Aorta (tissue), 5 donors: ENCODE measurements around the gene PRSS12. TPM values are rescaled to one million over a fixed set of nuclear protein-coding genes. Genes with fewer than 3 reads are reported as not detected.

Experiments used
- ATAC-seq: fragments of 200-7000 bp; cut with Tn5 transposase; one replicate; pipeline ENCODE4 v1.9.1; 2022; ENCODE audit warnings: moderate library complexity; ENCODE audit not compliant: low FRiP score
- DNase-seq, 2 donors: peaks; one replicate each; pipeline ENCODE4 v3.0.0-alpha.2; 2020
- H3K27ac ChIP-seq, 2 donors: one replicate each; pipeline ENCODE4 v1.5.1; 2013; ENCODE audit warnings: low read length in 2 of 2, mild to moderate bottlenecking in 2 of 2, moderate library complexity in 2 of 2, control low read depth in 1 of 2, inconsistent platforms in 1 of 2, low read depth in 1 of 2
- H3K27me3 ChIP-seq, 2 donors: one replicate each; pipeline ENCODE4 v1.6.1; 2013; ENCODE audit warnings: control low read depth in 1 of 2, low read length in 1 of 2, mild to moderate bottlenecking in 1 of 2, moderate library complexity in 1 of 2; ENCODE audit not compliant: insufficient read depth in 2 of 2, control insufficient read depth in 1 of 2
- H3K36me3 ChIP-seq, 2 donors: one replicate each; pipeline ENCODE4 v1.6.1; 2013; ENCODE audit warnings: control low read depth in 1 of 2, low read length in 1 of 2, mild to moderate bottlenecking in 1 of 2; ENCODE audit not compliant: insufficient read depth in 2 of 2, control insufficient read depth in 1 of 2
- H3K4me1 ChIP-seq, 2 donors: one replicate each; pipeline ENCODE4 v1.6.1; 2013; ENCODE audit warnings: low read length in 2 of 2, control low read depth in 1 of 2, mild to moderate bottlenecking in 1 of 2, moderate library complexity in 1 of 2; ENCODE audit not compliant: insufficient read depth in 2 of 2, control insufficient read depth in 1 of 2
- H3K4me3 ChIP-seq, 2 donors: one replicate each; pipeline ENCODE4 v1.5.1; 2013; ENCODE audit warnings: low read length in 2 of 2, control low read depth in 1 of 2, mild to moderate bottlenecking in 1 of 2
- H3K9me3 ChIP-seq: one replicate; pipeline ENCODE4 v1.6.1; 2013; ENCODE audit warnings: mild to moderate bottlenecking, low read length; ENCODE audit not compliant: control insufficient read depth
- WGBS, 2 donors: extraction: QIAGEN DNeasy Blood & Tissue Kit; methylation state at CpG; one replicate each; pipeline ENCODE4 v1.1.7; 2013; 5-methylcytosine and 5-hydroxymethylcytosine counted together
- intact Hi-C, 2 donors: fragments of 100-400 bp; cut with DNase I; formaldehyde crosslinking; loops; one replicate each; pipeline versions ENCODE4 v1.14.2 to v1.15.0; 2022
- polyA plus RNA-seq, 2 donors: library from polyadenylated mRNA; stranded (reverse); fragments of 200-250 nt; gene quantifications; one replicate each; pipeline ENCODE4 v1.2.3, GENCODE V29; 2013
- total RNA-seq, 2 donors: library from RNA; stranded (reverse); fragmentation: NEBNext Ultra II Directional; extraction: Animal tissue kit (Norgen Biotek cat#: 25700); gene quantifications; one replicate each; pipeline ENCODE4 v1.2.1, GENCODE V29; 2021
- donor health status: healthy with polysubstance abuse.
- donor health status: Bipolar disorder and iron deficiency.
- donor health status: DM: no; HTN: no; CAD: no.
- donor health status: DM: no; HTN: no; CAD: no.
- donor health status: DM: yes; HTN: yes; CAD: no.

The PRSS12 gene
- total and polyA plus RNA-seq, 4 donors: 0.18 to 0.50 TPM; not detected in 2

DNA sequence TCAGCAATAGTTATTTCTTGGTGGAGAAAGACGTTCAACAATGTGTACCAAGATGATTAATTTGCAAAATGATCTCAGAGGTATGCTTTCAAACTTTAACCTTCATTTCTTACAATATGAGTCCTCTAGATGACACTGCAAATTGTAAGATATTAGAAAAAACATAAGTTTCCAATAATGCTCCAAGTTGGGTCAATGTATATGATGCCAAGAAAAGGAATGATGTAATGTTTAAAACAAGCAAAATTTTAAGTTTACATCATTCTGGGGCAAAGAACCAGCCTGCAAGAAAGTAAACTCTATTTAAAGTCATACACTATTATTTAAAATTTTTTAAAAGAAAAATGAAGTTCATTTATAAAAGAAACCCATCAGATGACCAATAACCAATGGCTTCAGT is 56.1 kb downstream of the PRSS12 start:
- Histone ChIP-seq H3K4me1 (no peaks in the 10 kb centered on the region), H3K9me3 (no peaks in the 10 kb centered on the region), H3K27me3 (no peaks in the 10 kb centered on the region), H3K4me3 (no peak overlapping the region), H3K36me3 (no peaks in the 10 kb centered on the region), H3K27ac (no peak overlapping the region)
- WGBS, 2 donors: 10 to 29% methylated on average over 1 of the region's 1 CpG
- DNase-seq: no peak
- ATAC-seq: no peak
- intact Hi-C loops: no loop called here

DNA sequence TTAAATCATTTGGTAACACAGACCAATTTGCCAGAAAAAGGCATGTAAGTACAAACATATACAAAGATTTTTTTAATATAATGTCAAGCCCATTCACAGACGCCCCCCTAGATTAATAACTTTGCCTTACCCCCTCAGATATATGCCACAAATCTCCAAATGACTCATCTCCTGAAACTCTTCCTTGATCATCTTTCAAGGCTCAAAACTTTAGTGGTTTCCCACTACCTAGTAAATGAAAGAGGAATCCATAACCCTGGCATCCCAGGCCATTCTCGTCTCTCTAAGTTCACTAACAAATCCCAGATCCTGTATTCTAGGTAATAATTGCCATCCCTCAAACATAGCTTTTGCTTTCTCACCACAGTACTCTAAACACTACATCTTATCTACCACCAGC is 61.9 kb downstream of the PRSS12 start:
- WGBS, 2 donors: 79 to 80% methylated on average over 2 of the region's 2 CpGs
- no peak overlapping the region for H3K27ac ChIP-seq
- no peaks in the 10 kb centered on the region for H3K27me3 ChIP-seq
- ATAC-seq (no peak), DNase-seq (no peak)
- H3K4me3 ChIP-seq: no peak overlapping the region
- no peaks in the 10 kb centered on the region for H3K9me3 ChIP-seq
- no peaks in the 10 kb centered on the region for H3K4me1 ChIP-seq
- intact Hi-C loops: no loop called here
- H3K36me3 ChIP-seq: no peaks in the 10 kb centered on the region

DNA sequence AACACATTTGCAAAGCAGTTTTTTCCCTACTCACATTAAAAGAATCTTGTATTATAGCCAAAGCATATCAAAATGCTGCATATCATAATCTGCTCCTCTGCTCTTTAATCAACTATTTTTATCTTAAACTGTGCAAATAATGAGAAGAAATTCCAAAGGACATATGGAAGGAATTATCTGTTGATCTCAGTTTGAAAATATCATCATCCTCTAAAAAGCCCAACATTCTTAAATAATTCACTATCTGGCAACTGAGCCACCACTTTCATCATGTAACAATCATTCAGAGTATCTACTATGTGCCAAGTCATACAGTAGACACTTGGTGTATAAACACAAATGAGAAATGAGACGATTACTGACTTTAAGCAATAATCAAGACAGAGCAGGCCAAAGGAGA is 63.0 kb downstream of the PRSS12 start:
- Histone ChIP-seq H3K9me3 (no peaks in the 10 kb centered on the region), H3K36me3 (no peaks in the 10 kb centered on the region), H3K4me3 (no peak overlapping the region), H3K27me3 (no peaks in the 10 kb centered on the region), H3K27ac (no peak overlapping the region), H3K4me1 (no peaks in the 10 kb centered on the region)
- WGBS, 2 donors: 12 to 13% methylated on average over 1 of the region's 1 CpG
- intact Hi-C loops: loop anchor here in 1 of 2 donors (10.0 kb wide), 1 partner anchor 65 kb away; the partner anchor contains the start of gene PRSS12
- ATAC-seq: no peak
- no peak for DNase-seq

DNA sequence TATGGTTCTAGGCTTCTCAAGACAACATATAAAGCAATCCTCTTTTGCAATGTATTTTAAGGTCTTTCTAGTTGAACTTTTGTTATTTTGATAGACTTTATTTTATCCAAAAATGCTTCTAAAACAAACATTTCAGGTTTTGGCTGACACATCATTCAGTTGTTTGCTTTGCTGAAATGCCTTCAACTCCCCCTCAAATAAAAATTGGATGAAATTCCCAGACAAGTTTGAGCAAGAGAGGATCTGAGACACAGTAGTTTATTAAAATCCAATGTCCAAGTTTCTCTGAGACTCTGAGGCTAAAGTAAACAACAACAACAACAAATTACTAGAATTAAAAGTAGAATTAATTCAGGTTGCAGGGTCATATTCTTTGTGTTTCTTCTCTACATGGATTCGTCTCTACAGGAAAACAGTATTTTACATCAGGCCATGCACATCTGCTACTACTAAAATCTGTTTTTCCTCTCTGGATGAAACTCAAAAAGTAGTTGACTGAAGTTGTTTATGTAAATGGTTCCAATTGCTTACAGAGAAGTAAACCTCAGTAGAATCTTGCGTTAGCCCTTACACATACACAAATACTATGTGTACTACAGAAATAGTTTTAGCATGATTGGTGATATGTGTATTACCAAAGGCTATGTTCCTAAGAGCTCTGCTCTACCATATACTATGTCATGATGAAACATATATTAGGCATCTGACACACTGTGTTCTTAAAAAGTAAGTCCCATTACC is 64.9 kb downstream of the PRSS12 start:
- no peaks in the 10 kb centered on the region for H3K4me1 ChIP-seq
- no peaks in the 10 kb centered on the region for H3K36me3 ChIP-seq
- WGBS, 2 donors: 82 to 86% methylated on average over 2 of the region's 2 CpGs
- H3K9me3 ChIP-seq: no peaks in the 10 kb centered on the region
- no peak overlapping the region for H3K4me3 ChIP-seq
- no peak for DNase-seq
- H3K27ac ChIP-seq: no peak overlapping the region
- no peak for ATAC-seq
- H3K27me3 ChIP-seq: no peaks in the 10 kb centered on the region
- intact Hi-C loops: loop anchor here in 1 of 2 donors (10.0 kb wide), 1 partner anchor 67 kb away; the partner anchor contains the start of gene PRSS12

DNA sequence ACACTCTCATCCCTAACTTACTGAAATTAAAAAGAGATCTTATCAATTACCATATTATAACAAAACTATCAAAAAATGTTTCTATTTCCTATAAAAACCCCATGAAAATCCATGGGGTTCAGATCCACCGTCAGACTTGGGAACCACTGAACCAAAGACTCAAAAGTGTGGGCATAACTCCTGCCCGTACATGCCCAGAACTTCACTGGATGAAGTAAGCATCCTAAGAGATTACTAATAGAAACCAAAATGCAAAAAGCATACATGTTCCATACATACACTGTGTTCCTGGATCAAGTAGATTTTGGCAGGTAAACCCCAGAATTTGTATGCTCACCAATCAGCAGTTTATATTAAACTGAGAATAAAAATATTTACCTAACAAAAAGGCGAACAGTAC is 66.1 kb downstream of the PRSS12 start:
- Histone ChIP-seq H3K4me1 (no peaks in the 10 kb centered on the region), H3K27me3 (no peaks in the 10 kb centered on the region), H3K36me3 (no peaks in the 10 kb centered on the region), H3K27ac (no peak overlapping the region), H3K4me3 (no peak overlapping the region), H3K9me3 (no peaks in the 10 kb centered on the region)
- 92 to 93% methylated on average over 3 of the region's 3 CpGs for WGBS, 2 donors
- ATAC-seq (no peak), DNase-seq (no peak)
- intact Hi-C loops: loop anchor here in 1 of 2 donors (10.0 kb wide), 1 partner anchor 68 kb away; the partner anchor contains the start of gene PRSS12

DNA sequence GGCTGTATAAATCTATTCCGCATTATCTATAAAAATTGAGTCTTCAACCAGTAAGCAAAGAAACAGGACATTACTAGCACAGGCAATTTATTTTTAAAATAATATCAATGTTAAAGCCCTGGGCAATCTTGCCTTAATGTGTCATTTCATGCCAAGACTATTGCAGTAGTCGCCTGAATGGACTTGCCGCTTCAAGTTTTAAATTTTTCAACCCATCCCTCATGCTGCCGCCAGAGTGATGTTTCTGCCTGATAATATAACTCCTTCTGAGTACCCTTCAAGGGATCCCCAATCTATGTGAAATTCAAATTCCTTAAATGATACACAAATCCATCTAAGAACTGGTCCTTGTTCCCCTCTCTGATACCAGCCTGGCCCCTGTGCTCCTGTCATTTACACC is 66.9 kb downstream of the PRSS12 start:
- H3K27me3 ChIP-seq: no peaks in the 10 kb centered on the region
- no peaks in the 10 kb centered on the region for H3K4me1 ChIP-seq
- no peaks in the 10 kb centered on the region for H3K9me3 ChIP-seq
- no peak overlapping the region for H3K27ac ChIP-seq
- WGBS, 2 donors: 97 to 98% methylated on average over 4 of the region's 4 CpGs
- H3K4me3 ChIP-seq: no peak overlapping the region
- DNase-seq: no peak
- ATAC-seq: no peak
- H3K36me3 ChIP-seq: no peaks in the 10 kb centered on the region
- intact Hi-C loops: loop anchor here in 1 of 2 donors (10.0 kb wide), 1 partner anchor 69 kb away; the partner anchor contains the start of gene PRSS12

DNA sequence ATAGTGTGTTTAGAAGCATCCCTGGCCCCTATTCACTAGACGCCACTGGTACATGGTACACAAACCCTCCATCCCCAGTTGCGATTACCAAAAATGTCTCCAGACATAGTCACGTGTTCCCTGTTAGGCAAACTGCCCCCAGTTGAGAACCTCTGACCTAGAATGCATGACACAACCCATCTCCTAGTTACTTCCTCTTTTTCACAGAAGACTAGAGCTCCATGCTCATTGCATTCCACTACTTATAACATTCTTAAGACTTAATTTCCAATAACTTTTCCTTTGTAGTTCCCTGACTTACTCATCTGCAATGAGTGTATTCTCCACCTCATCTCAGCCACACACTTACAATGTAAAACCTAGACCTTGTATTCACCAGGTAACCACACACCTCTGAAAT is 68.6 kb downstream of the PRSS12 start:
- no peak for DNase-seq
- Histone ChIP-seq H3K27ac (no peak overlapping the region), H3K4me1 (no peaks in the 10 kb centered on the region), H3K36me3 (no peaks in the 10 kb centered on the region), H3K9me3 (no peaks in the 10 kb centered on the region), H3K27me3 (no peaks in the 10 kb centered on the region), H3K4me3 (no peak overlapping the region)
- intact Hi-C loops: loop anchor here in 1 of 2 donors (10.0 kb wide), 1 partner anchor 71 kb away; the partner anchor contains the start of gene PRSS12
- ATAC-seq: no peak
- WGBS, 2 donors: 73 to 85% methylated on average over 3 of the region's 3 CpGs

DNA sequence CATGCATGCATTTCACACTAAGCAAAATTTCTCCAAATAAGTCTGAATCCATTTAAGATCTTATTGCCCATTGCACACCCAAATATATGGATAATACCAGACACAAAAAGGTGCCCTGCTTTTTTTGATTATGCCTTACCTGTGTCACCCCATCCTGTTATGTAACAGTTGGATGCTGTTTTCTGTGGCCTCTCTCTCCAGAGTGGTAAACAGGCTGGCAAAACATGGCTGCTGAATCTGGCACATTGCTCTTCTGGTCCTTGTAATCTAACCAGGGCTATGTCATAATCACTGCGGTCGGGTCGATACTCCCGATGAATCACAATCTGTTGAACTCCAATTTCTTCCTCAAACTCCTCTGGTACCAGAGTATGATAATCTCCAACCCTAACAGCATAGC is 70.1 kb downstream of the PRSS12 start:
- intact Hi-C loops: loop anchor here in 1 of 2 donors (10.0 kb wide), 1 partner anchor 72 kb away; the partner anchor contains the start of gene PRSS12
- 68 to 78% methylated on average over 4 of the region's 4 CpGs for WGBS, 2 donors
- ATAC-seq (no peak), DNase-seq (no peak)
- H3K27me3 ChIP-seq: no peaks in the 10 kb centered on the region
- no peak overlapping the region for H3K27ac ChIP-seq
- H3K4me1 ChIP-seq: no peaks in the 10 kb centered on the region
- no peaks in the 10 kb centered on the region for H3K36me3 ChIP-seq
- H3K4me3 ChIP-seq: no peak overlapping the region
- no peaks in the 10 kb centered on the region for H3K9me3 ChIP-seq
